ENCODE results near the gene HPS4. TPM values are rescaled to one million over a fixed set of nuclear protein-coding genes. Genes with fewer than 3 reads are reported as not detected.

Gene HPS4
- total RNA-seq, 1 donor from 2014 or later: 36.1 TPM

- H3K27me3 ChIP-seq: no peaks in the 10 kb centered on the region
- H3K27ac ChIP-seq: no peak overlapping the region
- DNase-seq (ENCODE audit: extremely low spot score in 2 of 2): no peak
- intact Hi-C loops (cut with DNase I): no loop called here
- no peaks in the 10 kb centered on the region for H3K9me3 ChIP-seq
- TF ChIP-seq CTCF (IDR thresholded peaks at IDR 0.05) (no peak), POLR2AphosphoS5 (IDR thresholded peaks at IDR 0.05; ENCODE audit: insufficient read depth in 1 of 2, low read depth in 1 of 2) (no peak), POLR2A (IDR thresholded peaks at IDR 0.05) (no peak)
- peaks cover 0 to 40% of the 10 kb centered on the region in 2 donors for H3K36me3 ChIP-seq
- H3K4me3 ChIP-seq: no peak overlapping the region
- peaks cover 40% of the 10 kb centered on the region for H3K4me1 ChIP-seq
These were observed 2.8 kb upstream of the HPS4 start for GRCh38 chr22:26486394-26486793.

- H3K27ac ChIP-seq: no peak overlapping the region
- H3K4me1 ChIP-seq: peaks cover 45% of the 10 kb centered on the region
- no peak for DNase-seq (ENCODE audit: extremely low spot score in 2 of 2)
- H3K27me3 ChIP-seq: no peaks in the 10 kb centered on the region
- TF ChIP-seq POLR2AphosphoS5 (IDR thresholded peaks at IDR 0.05; ENCODE audit: insufficient read depth in 1 of 2, low read depth in 1 of 2) (no peak), CTCF (IDR thresholded peaks at IDR 0.05) (no peak), POLR2A (IDR thresholded peaks at IDR 0.05) (no peak)
- no peak overlapping the region for H3K4me3 ChIP-seq
- intact Hi-C loops (cut with DNase I): no loop called here
- H3K9me3 ChIP-seq: no peaks in the 10 kb centered on the region
- peaks cover 0 to 35% of the 10 kb centered on the region in 2 donors for H3K36me3 ChIP-seq
These were observed 2.3 kb upstream of the HPS4 start for GRCh38 chr22:26485806-26486390.

GRCh38 chr22:26485013-26485412, 1.4 kb upstream of the HPS4 start:
- TF ChIP-seq POLR2AphosphoS5 (IDR thresholded peaks at IDR 0.05; ENCODE audit: insufficient read depth in 1 of 2, low read depth in 1 of 2) (no peak), POLR2A (IDR thresholded peaks at IDR 0.05) (no peak), CTCF (IDR thresholded peaks at IDR 0.05) (no peak)
- Histone ChIP-seq H3K4me1 (peaks cover 54% of the 10 kb centered on the region), H3K9me3 (no peaks in the 10 kb centered on the region), H3K27ac (peak overlapping the region; percentile 98), H3K4me3 (peak overlapping the region in 1 of 2 donors; percentile 68), H3K27me3 (no peaks in the 10 kb centered on the region), H3K36me3 (peaks cover 0 to 32% of the 10 kb centered on the region in 2 donors)
- intact Hi-C loops (cut with DNase I): no loop called here
- no peak for DNase-seq (ENCODE audit: extremely low spot score in 2 of 2)

- no peaks in the 10 kb centered on the region for H3K27me3 ChIP-seq
- H3K27ac ChIP-seq: peak overlapping the region; percentile 98
- no peaks in the 10 kb centered on the region for H3K9me3 ChIP-seq
- DNase-seq (ENCODE audit: extremely low spot score in 2 of 2): no peak
- no peak for TF ChIP-seq CTCF (IDR thresholded peaks at IDR 0.05)
- no peak for TF ChIP-seq POLR2A (IDR thresholded peaks at IDR 0.05)
- TF ChIP-seq POLR2AphosphoS5 (IDR thresholded peaks at IDR 0.05; ENCODE audit: insufficient read depth in 1 of 2, low read depth in 1 of 2): no peak
- intact Hi-C loops (cut with DNase I): no loop called here
- peaks cover 60% of the 10 kb centered on the region for H3K4me1 ChIP-seq
- H3K36me3 ChIP-seq: peaks cover 0 to 25% of the 10 kb centered on the region in 2 donors
- H3K4me3 ChIP-seq: peak overlapping the region; percentile 68 to 99
These were observed 750 bp upstream of the HPS4 start for GRCh38 chr22:26484360-26484706.

- peaks cover 0 to 12% of the 10 kb centered on the region in 2 donors for H3K36me3 ChIP-seq
- intact Hi-C loops (cut with DNase I): no loop called here
- peak overlapping the region; percentile 68 to 99 for H3K4me3 ChIP-seq
- TF ChIP-seq POLR2A (IDR thresholded peaks at IDR 0.05) (no peak), CTCF (IDR thresholded peaks at IDR 0.05) (no peak), POLR2AphosphoS5 (IDR thresholded peaks at IDR 0.05; ENCODE audit: insufficient read depth in 1 of 2, low read depth in 1 of 2) (no peak)
- no peaks in the 10 kb centered on the region for H3K9me3 ChIP-seq
- H3K27ac ChIP-seq: peak overlapping the region; percentile 98
- no peak for DNase-seq (ENCODE audit: extremely low spot score in 2 of 2)
- no peaks in the 10 kb centered on the region for H3K27me3 ChIP-seq
- peaks cover 69% of the 10 kb centered on the region for H3K4me1 ChIP-seq
These were observed 542 bp downstream of the HPS4 start for GRCh38 chr22:26483043-26483438.
